MCF 10A (cell line): ENCODE measurements around the gene RAB3B. TPM values are rescaled to one million over a fixed set of nuclear protein-coding genes. Genes with fewer than 3 reads are reported as not detected.
"Not testable (repeated sequence)": the region's sequence is repeated elsewhere in the genome, so short reads cannot be mapped to it uniquely, and the experiment has no call there.

Source experiments
- BruUV-seq: library from RNA; stranded (reverse); fragments of 400-500 nt; replicated peaks from 2 replicates; lab custom pipeline; 2021; lab: Mats Ljungman, UMichigan
- CTCF ChIA-PET: fragments of 300-600 bp; sonication (Branson Sonifier 250); formaldehyde crosslinking; extraction: SDS; loops from one replicate; lab custom pipeline; 2021; ENCODE audit warnings: antibody characterized with exemption, inconsistent platforms; lab: Yijun Ruan, JAX
- POLR2A ChIA-PET: fragments of 300-600, 350-650 bp; sonication (Branson Sonifier 250); formaldehyde crosslinking; extraction: SDS; loops from one replicate; lab custom pipeline; 2020; ENCODE audit warnings: antibody characterized with exemption, inconsistent platforms; lab: Yijun Ruan, JAX
- DNase-seq: peaks from one replicate; pipeline ENCODE4 v3.0.0-alpha.2; 2018; ENCODE audit not compliant: unreplicated experiment
- H3K27ac Mint-ChIP-seq: one replicate; pipeline ENCODE4 v1.8.0; 2022; ENCODE audit warnings: mild to moderate bottlenecking, low read depth, mixed read lengths; ENCODE audit not compliant: unreplicated experiment
- H3K27me3 Mint-ChIP-seq: one replicate; pipeline ENCODE4 v1.8.0; 2022; ENCODE audit warnings: mixed read lengths; ENCODE audit not compliant: insufficient read depth, unreplicated experiment
- H3K36me3 Mint-ChIP-seq: one replicate; pipeline ENCODE4 v1.8.0; 2022; ENCODE audit warnings: mild to moderate bottlenecking, moderate library complexity, mixed read lengths; ENCODE audit not compliant: insufficient read depth, unreplicated experiment
- H3K4me1 Mint-ChIP-seq: one replicate; pipeline ENCODE4 v1.8.0; 2022; ENCODE audit warnings: mixed read lengths; ENCODE audit not compliant: insufficient read depth, unreplicated experiment
- H3K4me3 Mint-ChIP-seq: one replicate; pipeline ENCODE4 v1.8.0; 2022; ENCODE audit warnings: mild to moderate bottlenecking, moderate library complexity, mixed read lengths; ENCODE audit not compliant: unreplicated experiment
- H3K9me3 Mint-ChIP-seq: one replicate; pipeline ENCODE4 v1.8.0; 2022; ENCODE audit warnings: mixed read lengths; ENCODE audit not compliant: unreplicated experiment
- intact Hi-C: fragments of 100-400 bp; cut with micrococcal nuclease; formaldehyde crosslinking; loops from 2 replicates; pipeline ENCODE4 v1.14.1; 2022
- total RNA-seq: library from RNA; stranded (reverse); gene quantifications from 2 replicates; pipeline ENCODE4 v1.2.3, GENCODE V29; 2022
- TF ChIP-seq, protein P1 (sequence below): fragments of 200-600 bp; IDR thresholded peaks from one replicate; pipeline ENCODE4 v1.8.0; 2022; ENCODE audit warnings: antibody characterized with exemption, mild to moderate bottlenecking; ENCODE audit not compliant: unreplicated experiment

Gene RAB3B
- total RNA-seq, 1 experiment from 2014 or later: 0.05 TPM

DNA sequence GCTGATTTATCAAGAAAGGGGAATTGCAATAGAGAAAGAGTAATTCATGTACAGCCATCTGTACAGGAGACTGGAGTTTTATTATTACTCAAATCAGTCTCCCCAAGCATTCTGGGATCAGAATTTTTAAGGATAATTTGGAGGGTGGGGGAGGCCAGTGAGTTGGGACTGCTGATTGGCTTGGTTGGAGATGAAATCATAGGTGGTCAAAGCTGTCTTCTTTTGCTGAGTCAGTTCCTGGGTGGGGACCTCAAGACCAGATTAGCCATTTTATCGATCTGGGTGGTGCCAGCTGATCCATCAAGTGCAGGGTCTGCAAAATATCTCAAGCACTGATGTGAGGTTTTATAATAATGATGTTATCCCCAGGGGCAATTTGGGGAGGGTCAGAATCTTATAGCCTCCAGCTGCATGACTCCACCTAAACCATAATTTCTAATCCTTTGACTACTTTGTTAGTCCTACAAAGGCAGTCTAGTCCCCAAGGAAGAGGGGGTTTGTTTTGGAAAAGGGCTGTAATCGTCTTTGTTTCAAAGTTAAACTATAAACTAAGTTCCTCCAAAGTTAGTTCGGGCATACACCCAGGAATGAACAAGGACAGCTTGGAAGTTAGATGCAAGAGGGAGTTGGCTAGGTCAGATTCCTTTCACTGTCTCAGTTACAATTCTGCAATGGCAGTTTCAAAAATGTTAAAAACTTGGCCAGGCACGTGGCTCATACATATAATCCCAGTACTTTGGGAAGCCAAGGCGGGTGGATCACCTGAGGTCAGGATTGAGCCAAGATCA lies 16.9 kb upstream of the RAB3B start:
- no peaks in the 10 kb centered on the region for H3K27me3 Mint-ChIP-seq
- DNase-seq: no peak
- no peaks in the 10 kb centered on the region for H3K9me3 Mint-ChIP-seq
- intact Hi-C loops: no loop called here
- POLR2A ChIA-PET: interaction anchor here (0.9 kb wide), 1 partner anchor 199 kb away, joined by 3 read pairs; no protein-coding TSS in a partner anchor
- no peak overlapping the region for H3K27ac Mint-ChIP-seq
- CTCF ChIA-PET: no interaction called here
- TF ChIP-seq, protein P1, sequence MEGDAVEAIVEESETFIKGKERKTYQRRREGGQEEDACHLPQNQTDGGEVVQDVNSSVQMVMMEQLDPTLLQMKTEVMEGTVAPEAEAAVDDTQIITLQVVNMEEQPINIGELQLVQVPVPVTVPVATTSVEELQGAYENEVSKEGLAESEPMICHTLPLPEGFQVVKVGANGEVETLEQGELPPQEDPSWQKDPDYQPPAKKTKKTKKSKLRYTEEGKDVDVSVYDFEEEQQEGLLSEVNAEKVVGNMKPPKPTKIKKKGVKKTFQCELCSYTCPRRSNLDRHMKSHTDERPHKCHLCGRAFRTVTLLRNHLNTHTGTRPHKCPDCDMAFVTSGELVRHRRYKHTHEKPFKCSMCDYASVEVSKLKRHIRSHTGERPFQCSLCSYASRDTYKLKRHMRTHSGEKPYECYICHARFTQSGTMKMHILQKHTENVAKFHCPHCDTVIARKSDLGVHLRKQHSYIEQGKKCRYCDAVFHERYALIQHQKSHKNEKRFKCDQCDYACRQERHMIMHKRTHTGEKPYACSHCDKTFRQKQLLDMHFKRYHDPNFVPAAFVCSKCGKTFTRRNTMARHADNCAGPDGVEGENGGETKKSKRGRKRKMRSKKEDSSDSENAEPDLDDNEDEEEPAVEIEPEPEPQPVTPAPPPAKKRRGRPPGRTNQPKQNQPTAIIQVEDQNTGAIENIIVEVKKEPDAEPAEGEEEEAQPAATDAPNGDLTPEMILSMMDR: no peak
- no peaks in the 10 kb centered on the region for H3K36me3 Mint-ChIP-seq
- H3K4me1 Mint-ChIP-seq: no peaks in the 10 kb centered on the region
- no peak overlapping the region for H3K4me3 Mint-ChIP-seq
- BruUV-seq: no TSS peak

DNA sequence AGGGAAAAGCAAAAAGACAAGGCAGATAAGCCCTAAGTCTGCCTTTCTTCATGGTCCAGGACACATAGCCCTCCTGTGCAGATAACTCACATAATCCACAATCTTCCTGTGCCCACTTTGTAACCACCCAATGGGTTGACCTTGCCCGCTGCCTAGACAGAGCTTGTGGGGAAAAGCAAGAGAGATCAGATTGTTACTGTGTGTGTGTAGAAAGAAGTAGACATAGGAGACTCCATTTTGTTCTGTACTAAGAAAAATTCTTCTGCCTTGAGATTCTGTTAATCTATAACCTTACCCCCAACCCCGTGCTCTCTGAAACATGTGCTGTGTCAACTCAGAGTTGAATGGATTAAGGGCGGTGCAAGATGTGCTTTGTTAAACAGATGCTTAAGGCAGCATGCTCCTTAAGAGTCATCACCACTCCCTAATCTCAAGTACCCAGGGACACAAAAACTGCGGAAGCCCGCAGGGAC lies 15.6 kb upstream of the RAB3B start:
- POLR2A ChIA-PET, H3K36me3 Mint-ChIP-seq, intact Hi-C loops, H3K4me3 Mint-ChIP-seq, DNase-seq, H3K27me3 Mint-ChIP-seq, H3K27ac Mint-ChIP-seq, BruUV-seq, H3K9me3 Mint-ChIP-seq, H3K4me1 Mint-ChIP-seq: not testable (repeated sequence)
- CTCF ChIA-PET: interaction anchor here (3.3 kb wide), 1 partner anchor 109 kb away, joined by 30 read pairs; no protein-coding TSS in a partner anchor

- H3K9me3 Mint-ChIP-seq, H3K4me3 Mint-ChIP-seq, H3K27ac Mint-ChIP-seq, BruUV-seq, H3K27me3 Mint-ChIP-seq, intact Hi-C loops, H3K4me1 Mint-ChIP-seq, H3K36me3 Mint-ChIP-seq, DNase-seq: not testable (repeated sequence)
- CTCF ChIA-PET: interaction anchor here (0.6 to 3.3 kb wide), 6 partner anchors 108 to 1332 kb away, joined by 3 to 30 read pairs (median 4); no protein-coding TSS in a partner anchor
- POLR2A ChIA-PET: interaction anchor here (0.5 to 0.6 kb wide), 2 partner anchors 109 to 670 kb away, joined by 3 to 5 read pairs; no protein-coding TSS in a partner anchor
Measured at GRCh38 chr1:52005548-52005947, 15.0 kb upstream of the RAB3B start.

- TF ChIP-seq, protein P1: no peak
- CTCF ChIA-PET: interaction anchor here (0.6 to 3.3 kb wide), 3 partner anchors 71 to 723 kb away, joined by 3 to 30 read pairs (median 4); no protein-coding TSS in a partner anchor
- Mint-ChIP-seq H3K27me3 (no peaks in the 10 kb centered on the region), H3K36me3 (no peaks in the 10 kb centered on the region), H3K9me3 (no peaks in the 10 kb centered on the region), H3K4me1 (no peaks in the 10 kb centered on the region), H3K4me3 (no peak overlapping the region), H3K27ac (no peak overlapping the region)
- POLR2A ChIA-PET: no interaction called here
- intact Hi-C loops: no loop called here
- no peak for DNase-seq
- BruUV-seq: no TSS peak
Measured at GRCh38 chr1:52003877-52004276, 13.4 kb upstream of the RAB3B start.
